T-cell (primary cell): Measurements from ENCODE around the gene PHYH. TPM values are rescaled to one million over a fixed set of nuclear protein-coding genes. Genes with fewer than 3 reads are reported as not detected.

Source experiments
- ATAC-seq, 4 experiments: fragments of 200-7000 bp in 3 of 4; fragments of 150-1000 bp in 1 of 4; cut with Tn5 transposase; replicated peaks in 1 of 4; 1 replicate in 3 of 4; 2 replicates in 1 of 4; pipeline ENCODE4 v1.10.0; 2021; ENCODE audit warnings: moderate library complexity in 3 of 4, mild to moderate bottlenecking in 2 of 4, moderate number of reproducible peaks in 1 of 4
- CTCF ChIA-PET, 2 donors: fragments of 300-600 bp; sonication (Branson Sonifier 250); formaldehyde crosslinking; loops; one replicate each; lab custom pipeline; 2022; ENCODE audit warnings: antibody characterized with exemption in 2 of 2; lab: Charles Lee
- POLR2A ChIA-PET, 2 donors: fragments of 300-600 bp; sonication (Branson Sonifier 250); formaldehyde crosslinking; loops; one replicate each; lab custom pipeline; 2022; ENCODE audit warnings: antibody characterized with exemption in 2 of 2; lab: Charles Lee
- DNase-seq, 35 experiments: peaks; one replicate each; pipeline versions ENCODE4 v3.0.0 to v3.0.0-alpha.2; 2013 to 2023
- H3K27ac ChIP-seq: one replicate; pipeline ENCODE4 v1.5.1; 2013; ENCODE audit warnings: low read length
- H3K27me3 ChIP-seq, 2 experiments: replicated peaks in 1 of 2; 1 replicate in 1 of 2; 2 replicates in 1 of 2; pipeline versions ENCODE4 v1.6.1 to v1.7.0; 2013; ENCODE audit warnings: low read length in 1 of 2, mixed read lengths in 1 of 2; ENCODE audit not compliant: control insufficient read depth in 2 of 2, insufficient read depth in 2 of 2; ENCODE audit errors: extremely low read depth in 1 of 2
- H3K36me3 ChIP-seq, 2 donors: 1 replicate in 1 of 2; 2 replicates in 1 of 2; pipeline versions ENCODE4 v1.6.1 to v1.7.0; 2013; ENCODE audit warnings: low read length in 1 of 2; ENCODE audit not compliant: control insufficient read depth in 2 of 2, insufficient read depth in 1 of 2; ENCODE audit errors: extremely low read depth in 1 of 2
- H3K4me1 ChIP-seq, 2 experiments: 1 replicate in 1 of 2; 2 replicates in 1 of 2; pipeline versions ENCODE4 v1.6.1 to v1.7.0; 2013; ENCODE audit warnings: low read length in 2 of 2, mixed read lengths in 1 of 2; ENCODE audit not compliant: insufficient read depth in 2 of 2, control insufficient read depth in 1 of 2; ENCODE audit errors: extremely low read depth in 1 of 2
- H3K4me3 ChIP-seq, 2 donors: 1 replicate in 1 of 2; 2 replicates in 1 of 2; pipeline versions ENCODE4 v1.5.1 to v1.7.0; 2013; ENCODE audit warnings: mild to moderate bottlenecking in 2 of 2, low read length in 1 of 2, moderate library complexity in 1 of 2; ENCODE audit not compliant: control insufficient read depth in 1 of 2; ENCODE audit errors: extremely low read depth in 1 of 2
- H3K9me3 ChIP-seq: 2 replicates; pipeline ENCODE4 v1.7.0; 2013
- H3K27ac Mint-ChIP-seq, 2 donors: one replicate each; pipeline ENCODE4 v1.8.0; 2020 to 2021; ENCODE audit warnings: mild to moderate bottlenecking in 2 of 2, mixed read lengths in 2 of 2
- H3K27me3 Mint-ChIP-seq, 2 donors: one replicate each; pipeline ENCODE4 v1.8.0; 2021 to 2022; ENCODE audit warnings: mixed read lengths in 2 of 2
- H3K36me3 Mint-ChIP-seq: one replicate; pipeline ENCODE4 v1.8.0; 2021; ENCODE audit warnings: mixed read lengths
- H3K4me1 Mint-ChIP-seq, 3 donors: one replicate each; pipeline ENCODE4 v1.8.0; 2020 to 2022; ENCODE audit warnings: mixed read lengths in 3 of 3, mild to moderate bottlenecking in 1 of 3
- H3K4me3 Mint-ChIP-seq, 3 donors: one replicate each; pipeline ENCODE4 v1.8.0; 2020 to 2022; ENCODE audit warnings: mild to moderate bottlenecking in 3 of 3, mixed read lengths in 3 of 3, moderate library complexity in 3 of 3
- H3K9me3 Mint-ChIP-seq, 3 donors: one replicate each; pipeline ENCODE4 v1.8.0; 2020 to 2022; ENCODE audit warnings: mixed read lengths in 3 of 3
- WGBS: methylation state at CpG from one replicate; pipeline ENCODE4 v1.1.5; 2013; ENCODE audit warnings: missing lambda C conversion rate; ENCODE audit not compliant: insufficient coverage; 5-methylcytosine and 5-hydroxymethylcytosine counted together
- total RNA-seq, 35 experiments: library from RNA in 6 of 35; stranded (reverse) in 6 of 35; fragments of 120-200 nt in 1 of 35; gene quantifications; one replicate each; pipeline versions ENCODE4 v1.2.1 to v1.2.4 and lab custom pipeline; 2013 to 2026

The PHYH gene
- total RNA-seq, 5 donors from 2014 or later (not counting 1 experiment from before 2014, with no cell fraction given): 9.3 to 10.9 (median 9.8) TPM

GRCh38 chr10:13271552-13272163 lies 28.2 kb downstream of the PHYH start:
- Histone ChIP-seq H3K4me1 (peaks cover 0 to 6% of the 10 kb centered on the region in 2 experiments), H3K27me3 (no peaks in the 10 kb centered on the region), H3K4me3 (no peak overlapping the region), H3K36me3 (no peaks in the 10 kb centered on the region), H3K27ac (no peak overlapping the region), H3K9me3 (no peaks in the 10 kb centered on the region)
- ChIA-PET CTCF (interaction anchor here (0.8 to 1.3 kb wide), 3 partner anchors 30 to 80 kb away, joined by 3 to 5 read pairs (median 4); no protein-coding TSS in a partner anchor), POLR2A (interaction anchor here in 1 of 2 donors (0.9 kb wide), 1 partner anchor 30 kb away, joined by 3 read pairs; no protein-coding TSS in a partner anchor)
- H3K27me3 Mint-ChIP-seq: no peaks in the 10 kb centered on the region
- DNase-seq: peak; percentile 7 to 66 (median 50)
- H3K9me3 Mint-ChIP-seq: no peaks in the 10 kb centered on the region
- peaks cover 8 to 9% (median 9%) of the 10 kb centered on the region in 3 donors for H3K4me1 Mint-ChIP-seq
- H3K36me3 Mint-ChIP-seq: no peaks in the 10 kb centered on the region
- WGBS: 62% methylated on average over 5 of the region's 14 CpGs
- H3K27ac Mint-ChIP-seq: peak overlapping the region in 1 of 2 donors; percentile 62
- ATAC-seq: peak; percentile 57 to 82 (median 69)
- no peak overlapping the region for H3K4me3 Mint-ChIP-seq

DNA sequence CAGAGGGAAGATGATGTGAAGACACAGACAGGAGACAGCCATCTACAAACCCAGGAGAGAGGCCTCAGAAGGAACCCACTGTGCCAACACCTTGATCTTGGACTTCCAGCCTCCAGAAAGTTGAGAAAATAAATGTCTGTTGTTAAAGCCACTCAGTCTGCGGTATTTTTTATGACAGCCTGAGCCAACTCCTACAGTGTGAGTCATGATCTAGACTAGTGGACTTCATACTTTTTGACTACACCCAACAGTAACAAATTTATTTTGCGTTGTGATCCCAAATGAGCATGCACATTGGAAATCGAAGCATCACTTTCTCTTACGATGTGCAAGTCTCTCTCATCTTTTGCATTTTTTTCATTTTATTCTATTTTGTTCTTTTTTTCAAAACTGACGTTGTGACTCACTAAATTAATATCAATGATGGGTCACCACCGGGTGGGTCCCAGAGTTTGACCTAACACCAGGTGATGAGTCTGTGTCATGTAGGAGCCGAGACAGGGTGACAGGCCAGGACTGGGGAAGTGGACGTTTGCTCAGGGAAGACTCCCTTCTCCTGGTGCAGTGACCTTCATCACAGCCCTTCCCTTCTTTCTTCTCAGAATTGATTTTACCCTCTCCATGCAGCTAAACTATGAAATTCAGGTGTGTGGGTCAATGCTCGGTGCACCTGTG lies 28.9 kb downstream of the PHYH start:
- no peak overlapping the region for H3K4me3 Mint-ChIP-seq
- Histone ChIP-seq H3K27ac (no peak overlapping the region), H3K27me3 (no peaks in the 10 kb centered on the region), H3K4me3 (no peak overlapping the region), H3K9me3 (no peaks in the 10 kb centered on the region), H3K4me1 (peaks cover 0 to 6% of the 10 kb centered on the region in 2 experiments), H3K36me3 (no peaks in the 10 kb centered on the region)
- H3K36me3 Mint-ChIP-seq: no peaks in the 10 kb centered on the region
- no peaks in the 10 kb centered on the region for H3K9me3 Mint-ChIP-seq
- ChIA-PET POLR2A (no interaction called here), CTCF (no interaction called here)
- ATAC-seq (no peak), DNase-seq (no peak)
- no peak overlapping the region for H3K27ac Mint-ChIP-seq
- peaks cover 1 to 2% of the 10 kb centered on the region in 2 donors for H3K27me3 Mint-ChIP-seq
- H3K4me1 Mint-ChIP-seq: peaks cover 8 to 9% (median 9%) of the 10 kb centered on the region in 3 donors
- 85% methylated on average over 5 of the region's 9 CpGs for WGBS

DNA sequence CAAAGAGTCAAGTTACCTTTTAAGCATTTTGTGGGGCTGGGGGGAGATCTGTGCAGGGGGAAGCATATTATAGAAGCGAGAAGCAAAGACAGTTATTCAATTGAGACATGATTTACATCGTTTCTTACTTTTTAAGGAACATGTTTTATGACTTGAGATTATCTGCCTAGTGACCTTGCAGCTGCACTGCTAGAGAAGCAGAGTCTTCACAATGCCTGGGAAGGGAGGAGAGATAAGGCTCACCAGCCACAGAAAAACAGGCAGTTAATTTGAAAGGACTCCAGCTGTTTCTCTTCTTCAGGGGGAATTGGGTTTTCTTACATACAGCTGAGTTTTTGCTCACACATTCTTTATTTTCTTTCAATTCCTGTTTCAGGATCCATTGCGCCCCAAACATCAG lies 31.0 kb downstream of the PHYH start:
- H3K4me1 ChIP-seq: peaks cover 0 to 6% of the 10 kb centered on the region in 2 experiments
- H3K36me3 ChIP-seq: no peaks in the 10 kb centered on the region
- Mint-ChIP-seq H3K4me1 (peaks cover 8 to 9% (median 9%) of the 10 kb centered on the region in 3 donors), H3K9me3 (no peaks in the 10 kb centered on the region), H3K27ac (no peak overlapping the region), H3K36me3 (no peaks in the 10 kb centered on the region), H3K4me3 (no peak overlapping the region), H3K27me3 (peaks cover 11 to 13% of the 10 kb centered on the region in 2 donors)
- H3K4me3 ChIP-seq: no peak overlapping the region
- ATAC-seq (no peak), DNase-seq (no peak)
- POLR2A ChIA-PET: no interaction called here
- CTCF ChIA-PET: interaction anchor here in 1 of 2 donors (0.7 kb wide), 1 partner anchor 83 kb away, joined by 3 read pairs; no protein-coding TSS in a partner anchor
- no peaks in the 10 kb centered on the region for H3K9me3 ChIP-seq
- 47% methylated on average over 2 of the region's 3 CpGs for WGBS
- no peaks in the 10 kb centered on the region for H3K27me3 ChIP-seq
- no peak overlapping the region for H3K27ac ChIP-seq

- CTCF ChIA-PET: no interaction called here
- no CpG with 5 or more reads among the region's 4 CpGs for WGBS
- H3K27ac ChIP-seq: no peak overlapping the region
- no peaks in the 10 kb centered on the region for H3K36me3 Mint-ChIP-seq
- no peak overlapping the region for H3K4me3 Mint-ChIP-seq
- no peak overlapping the region for H3K27ac Mint-ChIP-seq
- POLR2A ChIA-PET: no interaction called here
- peaks cover 17 to 18% of the 10 kb centered on the region in 2 donors for H3K27me3 Mint-ChIP-seq
- peaks cover 8 to 9% (median 9%) of the 10 kb centered on the region in 3 donors for H3K4me1 Mint-ChIP-seq
- H3K9me3 Mint-ChIP-seq: no peaks in the 10 kb centered on the region
- peaks cover 0 to 6% of the 10 kb centered on the region in 2 experiments for H3K4me1 ChIP-seq
- H3K36me3 ChIP-seq: no peaks in the 10 kb centered on the region
- no peaks in the 10 kb centered on the region for H3K9me3 ChIP-seq
- no peaks in the 10 kb centered on the region for H3K27me3 ChIP-seq
- DNase-seq (no peak), ATAC-seq (no peak)
- no peak overlapping the region for H3K4me3 ChIP-seq
Observed at GRCh38 chr10:13268310-13268709, 31.6 kb downstream of the PHYH start.

- ChIA-PET CTCF (no interaction called here), POLR2A (no interaction called here)
- Mint-ChIP-seq H3K4me3 (no peak overlapping the region), H3K27ac (no peak overlapping the region), H3K36me3 (peaks cover 3% of the 10 kb centered on the region), H3K9me3 (peaks cover 0 to 4% (median under 1%) of the 10 kb centered on the region in 3 donors), H3K27me3 (peaks cover 22 to 31% of the 10 kb centered on the region in 2 donors), H3K4me1 (no peaks in the 10 kb centered on the region)
- no peak overlapping the region for H3K27ac ChIP-seq
- no peaks in the 10 kb centered on the region for H3K27me3 ChIP-seq
- no peaks in the 10 kb centered on the region for H3K36me3 ChIP-seq
- WGBS: 92% methylated on average over 7 of the region's 7 CpGs
- H3K9me3 ChIP-seq: no peaks in the 10 kb centered on the region
- no peaks in the 10 kb centered on the region for H3K4me1 ChIP-seq
- ATAC-seq: no peak
- DNase-seq: no peak
- H3K4me3 ChIP-seq: no peak overlapping the region
Observed at GRCh38 chr10:13263591-13263990, 36.3 kb downstream of the PHYH start.

DNA sequence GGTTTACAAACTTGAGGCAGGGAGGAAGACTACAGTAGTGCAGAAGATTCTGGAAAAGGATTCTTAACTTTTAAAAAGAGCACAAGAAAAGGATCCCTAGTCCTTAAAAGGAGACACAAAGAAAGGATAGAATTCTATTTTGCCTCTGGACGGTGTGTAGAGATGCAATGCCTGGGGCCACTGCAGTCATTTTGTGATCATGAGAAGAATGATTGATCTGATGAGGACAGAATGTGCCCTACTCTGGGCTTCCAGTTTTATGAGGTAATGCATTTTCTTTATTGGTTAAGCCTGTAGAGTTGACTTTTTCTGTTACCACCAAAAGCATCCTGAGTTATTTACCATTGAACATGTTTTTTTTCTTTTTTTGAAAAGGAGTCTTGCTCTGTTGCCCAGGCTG lies 37.4 kb downstream of the PHYH start:
- ChIA-PET POLR2A (no interaction called here), CTCF (interaction anchor here (0.6 to 0.7 kb wide), 3 partner anchors 80 to 1000 kb away, joined by 3 to 9 read pairs (median 6); no protein-coding TSS in a partner anchor)

More for the DNA sequence above, 37.4 kb downstream of the PHYH start:
- ATAC-seq: no peak
- peaks cover 0 to 3% of the 10 kb centered on the region in 2 experiments for H3K4me1 ChIP-seq
- Mint-ChIP-seq H3K9me3 (peaks cover 0 to 4% (median 4%) of the 10 kb centered on the region in 3 donors), H3K4me1 (peaks cover 3 to 8% (median 4%) of the 10 kb centered on the region in 3 donors), H3K27ac (no peak overlapping the region), H3K4me3 (no peak overlapping the region), H3K36me3 (peaks cover 3% of the 10 kb centered on the region), H3K27me3 (peaks cover 22 to 31% of the 10 kb centered on the region in 2 donors)
- no peak for DNase-seq
- H3K36me3 ChIP-seq: no peaks in the 10 kb centered on the region
- no CpG with 5 or more reads among the region's 1 CpG for WGBS
- H3K27me3 ChIP-seq: no peaks in the 10 kb centered on the region
- H3K4me3 ChIP-seq: no peak overlapping the region
- H3K27ac ChIP-seq: no peak overlapping the region
- H3K9me3 ChIP-seq: no peaks in the 10 kb centered on the region
